GM12891 (cell line): ENCODE results near the gene CYP4A22.

Experiments used
- PAX5 ChIP-seq: IDR thresholded peaks from 2 replicates; pipeline ENCODE4 v1.6.1; 2011; ENCODE audit warnings: low read length, moderate library complexity, mild to moderate bottlenecking; ENCODE audit not compliant: insufficient read depth, severe bottlenecking
- POLR2AphosphoS5 ChIP-seq: IDR thresholded peaks from 2 replicates; pipeline ENCODE4 v1.6.1; 2011; ENCODE audit warnings: low read depth, low read length, control low read depth

- no peak for TF ChIP-seq POLR2AphosphoS5
- TF ChIP-seq PAX5, result no peak
Observed at GRCh38 chr1:47191940-47192457, 54.8 kb downstream of the CYP4A22 start.
